ENCODE results near the gene HEXD.
"Not testable (repeated sequence)": the region's sequence is repeated elsewhere in the genome, so short reads cannot be mapped to it uniquely, and the experiment has no call there.

Gene HEXD

GRCh38 chr17:82458179-82458884, 40.2 kb downstream of the HEXD start, which contains the start of gene NARF:
NARF (plus strand) TSS chr17:82458741; CDS start chr17:82458804, 63 bp downstream.
- DNase-seq (ENCODE audit: low spot score) = peak; percentile 98

- no peak for DNase-seq (ENCODE audit: low spot score)
Observed at GRCh38 chr17:82458885-82459424, 40.8 kb downstream of the HEXD start.

GRCh38 chr17:82459936-82460335, 41.8 kb downstream of the HEXD start:
- not testable (repeated sequence) for DNase-seq (ENCODE audit: low spot score)

GRCh38 chr17:82461827-82462524, 43.8 kb downstream of the HEXD start:
- no peak for DNase-seq (ENCODE audit: low spot score)

- no peak for DNase-seq (ENCODE audit: low spot score)
Observed at GRCh38 chr17:82463391-82463790, 45.2 kb downstream of the HEXD start.

- DNase-seq (ENCODE audit: low spot score) = no peak
Observed at GRCh38 chr17:82463925-82464566, 45.9 kb downstream of the HEXD start.

- DNase-seq (ENCODE audit: low spot score) = no peak
Observed at GRCh38 chr17:82464567-82464929, 46.4 kb downstream of the HEXD start.

GRCh38 chr17:82465023-82465603, 47.0 kb downstream of the HEXD start:
- no peak for DNase-seq (ENCODE audit: low spot score)

GRCh38 chr17:82468692-82469091, 50.5 kb downstream of the HEXD start:
- DNase-seq (ENCODE audit: low spot score) = no peak

- DNase-seq (ENCODE audit: low spot score) = no peak
Observed at GRCh38 chr17:82470065-82470464, 51.9 kb downstream of the HEXD start.

- DNase-seq (ENCODE audit: low spot score) = no peak
Observed at GRCh38 chr17:82474223-82475010, 56.3 kb downstream of the HEXD start.

- DNase-seq (ENCODE audit: low spot score) = no peak
Observed at GRCh38 chr17:82475458-82475857, 57.3 kb downstream of the HEXD start.

- no peak for DNase-seq (ENCODE audit: low spot score)
Observed at GRCh38 chr17:82477934-82478333, 59.8 kb downstream of the HEXD start.

- no peak for DNase-seq (ENCODE audit: low spot score)
Observed at GRCh38 chr17:82479602-82480001, 61.5 kb downstream of the HEXD start.

GRCh38 chr17:82480318-82480717, 62.2 kb downstream of the HEXD start:
- no peak for DNase-seq (ENCODE audit: low spot score)

- DNase-seq (ENCODE audit: low spot score) = no peak
Observed at GRCh38 chr17:82483204-82483660, 65.1 kb downstream of the HEXD start.

GRCh38 chr17:82483836-82484235, 65.7 kb downstream of the HEXD start:
- DNase-seq (ENCODE audit: low spot score) = no peak

GRCh38 chr17:82486231-82487094, 68.3 kb downstream of the HEXD start:
- no peak for DNase-seq (ENCODE audit: low spot score)

GRCh38 chr17:82487910-82488309, 69.8 kb downstream of the HEXD start:
- DNase-seq (ENCODE audit: low spot score) = no peak

- DNase-seq (ENCODE audit: low spot score) = no peak
Observed at GRCh38 chr17:82489117-82489516, 71.0 kb downstream of the HEXD start.

All from activated CD4-positive, alpha-beta T cell treated with anti-CD3 and anti-CD28 coated beads, Interleukin-2, Interleukin-4, amounts not matched to agents 100 ng/mL and 50 ng/mL, durations not matched to agents 16 hours and 8 hours (primary cell).